HL-60 (cell line): ENCODE results near the gene LIN54.

ENCODE experiments used
- CTCF ChIP-seq: IDR thresholded peaks from one replicate; pipeline ENCODE4 v1.5.1; 2011; ENCODE audit warnings: low read length, control low read depth, inconsistent platforms; ENCODE audit not compliant: insufficient read depth
- GABPA ChIP-seq: IDR thresholded peaks from 2 replicates; pipeline ENCODE4 v1.6.1; 2012; ENCODE audit warnings: low read depth
- POLR2AphosphoS5 ChIP-seq: IDR thresholded peaks from 2 replicates; pipeline ENCODE4 v1.6.1; 2012; ENCODE audit warnings: low read depth
- REST ChIP-seq: IDR thresholded peaks from 2 replicates; pipeline ENCODE4 v1.6.1; 2012; ENCODE audit warnings: low read depth; ENCODE audit not compliant: insufficient replicate concordance

GRCh38 chr4:83028976-83029375 lies 18.4 kb upstream of the LIN54 start:
- no peak for TF ChIP-seq CTCF
- no peak for TF ChIP-seq REST
- TF ChIP-seq GABPA = no peak
- no peak for TF ChIP-seq POLR2AphosphoS5
